GM18511 (cell line): ENCODE results near the gene BBS5.
"Not testable (repeated sequence)": the region's sequence is repeated elsewhere in the genome, so short reads cannot be mapped to it uniquely, and the experiment has no call there.

ENCODE experiments used
- ATAC-seq: cut with Tn5 transposase; IDR thresholded peaks from one replicate; pipeline ENCODE4 v1.9.1; 2021; ENCODE audit warnings: mild to moderate bottlenecking, moderate library complexity; ENCODE audit not compliant: unreplicated experiment

The BBS5 gene

GRCh38 chr2:169485650-169486138, 6.4 kb downstream of the BBS5 start:
- no peak for ATAC-seq

GRCh38 chr2:169486487-169486886, 7.2 kb downstream of the BBS5 start:
- ATAC-seq, result no peak

- no peak for ATAC-seq
These were observed 11.5 kb downstream of the BBS5 start for GRCh38 chr2:169490834-169491233.

GRCh38 chr2:169491378-169491777, 12.1 kb downstream of the BBS5 start:
- no peak for ATAC-seq

- no peak for ATAC-seq
These were observed 14.1 kb downstream of the BBS5 start for GRCh38 chr2:169493360-169493759.

GRCh38 chr2:169495310-169495928, 16.1 kb downstream of the BBS5 start:
- no peak for ATAC-seq

GRCh38 chr2:169504651-169505050, 25.4 kb downstream of the BBS5 start:
- no peak for ATAC-seq

GRCh38 chr2:169507698-169508097, 28.4 kb downstream of the BBS5 start:
- ATAC-seq, result no peak

- ATAC-seq, result no peak
These were observed 30.1 kb downstream of the BBS5 start, which contains the start of gene KLHL41 for GRCh38 chr2:169509298-169509885. Gene KLHL41 (plus strand): TSS chr2:169509702. CDS start chr2:169509779, 77 bp downstream.

- no peak for ATAC-seq
These were observed 30.7 kb downstream of the BBS5 start for GRCh38 chr2:169509955-169510354.

- no peak for ATAC-seq
These were observed 31.2 kb downstream of the BBS5 start for GRCh38 chr2:169510496-169510895.

- ATAC-seq, result no peak
These were observed 32.5 kb downstream of the BBS5 start for GRCh38 chr2:169511818-169512217.

GRCh38 chr2:169512525-169512924, 33.2 kb downstream of the BBS5 start:
- ATAC-seq, result no peak

GRCh38 chr2:169513094-169513493, 33.8 kb downstream of the BBS5 start:
- no peak for ATAC-seq

GRCh38 chr2:169513926-169514325, 34.6 kb downstream of the BBS5 start:
- no peak for ATAC-seq

GRCh38 chr2:169514758-169515157, 35.5 kb downstream of the BBS5 start:
- not testable (repeated sequence) for ATAC-seq

- ATAC-seq, result not testable (repeated sequence)
These were observed 37.2 kb downstream of the BBS5 start for GRCh38 chr2:169516488-169516995.

- no peak for ATAC-seq
These were observed 41.6 kb downstream of the BBS5 start for GRCh38 chr2:169520896-169521295.

GRCh38 chr2:169523681-169524080, 44.4 kb downstream of the BBS5 start:
- ATAC-seq, result no peak

GRCh38 chr2:169525434-169525833, 46.1 kb downstream of the BBS5 start:
- ATAC-seq, result no peak

GRCh38 chr2:169526451-169526850, 47.2 kb downstream of the BBS5 start:
- no peak for ATAC-seq

GRCh38 chr2:169528271-169528701, 49.0 kb downstream of the BBS5 start:
- peak; percentile 96 for ATAC-seq
